HepG2 (cell line): ENCODE results near the gene LRRC28.

Experiments
- ARHGAP35 ChIP-seq: sonication (generic); formaldehyde crosslinking; IDR thresholded peaks from 2 replicates; pipeline ENCODE4 v1.9.0; 2022; ENCODE audit warnings: mild to moderate bottlenecking, inconsistent platforms, moderate library complexity, missing genetic modification reagents, borderline replicate concordance
- ASH2L ChIP-seq: fragments of 300-600, 200-600 bp; sonication (generic); IDR thresholded peaks from 2 replicates; pipeline ENCODE4 v1.7.0; 2017; ENCODE audit warnings: low read depth, mild to moderate bottlenecking, moderate library complexity, mixed read lengths, low read length; ENCODE audit not compliant: insufficient read length
- CTCF ChIP-seq: sonication (generic); formaldehyde crosslinking; IDR thresholded peaks from 2 replicates; pipeline ENCODE4 v1.5.0; 2020; ENCODE audit warnings: mild to moderate bottlenecking, missing genetic modification reagents, moderate library complexity
- JUND ChIP-seq: sonication (generic); formaldehyde crosslinking; IDR thresholded peaks from 2 replicates; pipeline ENCODE4 v1.8.0; 2022; ENCODE audit warnings: mild to moderate bottlenecking, missing genetic modification reagents
- MXI1 ChIP-seq: IDR thresholded peaks from 3 replicates; pipeline ENCODE4 v1.6.1; 2012; ENCODE audit warnings: low read depth, low read length, inconsistent platforms, borderline replicate concordance
- SP2 ChIP-seq: sonication (generic); formaldehyde crosslinking; IDR thresholded peaks from 2 replicates; pipeline ENCODE4 v1.5.1; 2020; ENCODE audit warnings: mild to moderate bottlenecking, missing genetic modification reagents
- THAP7 ChIP-seq: sonication (generic); formaldehyde crosslinking; IDR thresholded peaks from 2 replicates; pipeline ENCODE4 v1.8.1; 2023; ENCODE audit warnings: mild to moderate bottlenecking, missing genetic modification reagents
- ZBTB26 ChIP-seq: IDR thresholded peaks from 2 replicates; pipeline ENCODE4 v1.6.1; 2016; ENCODE audit warnings: missing compliant biosample characterization, missing genetic modification reagents, borderline replicate concordance
- ZBTB33 ChIP-seq: sonication (generic); formaldehyde crosslinking; IDR thresholded peaks from 2 replicates; pipeline ENCODE4 v1.4.0; 2020; ENCODE audit warnings: missing genetic modification reagents
- ZFP62 ChIP-seq: sonication (generic); formaldehyde crosslinking; IDR thresholded peaks from 2 replicates; pipeline ENCODE4 v1.4.0; 2020; ENCODE audit warnings: missing genetic modification reagents
- ZNF572 ChIP-seq: sonication (generic); formaldehyde crosslinking; IDR thresholded peaks from 2 replicates; pipeline ENCODE4 v1.5.1; 2020; ENCODE audit warnings: mild to moderate bottlenecking, missing genetic modification reagents
- ZNF589 ChIP-seq: sonication (generic); formaldehyde crosslinking; conservative IDR thresholded peaks from 2 replicates; pipeline ENCODE4 v1.8.0; 2022; ENCODE audit warnings: mild to moderate bottlenecking, moderate library complexity, missing genetic modification reagents

GRCh38 chr15:99438691-99439523 is 187.6 kb downstream of the LRRC28 start:
- TF ChIP-seq SP2 (CRISPR knock-in tag): no peak
- TF ChIP-seq ZFP62 (CRISPR knock-in tag): no peak
- TF ChIP-seq ARHGAP35: no peak
- no peak for TF ChIP-seq JUND
- TF ChIP-seq ZBTB33 (CRISPR knock-in tag): no peak
- no peak for TF ChIP-seq ZNF589 (CRISPR knock-in tag)
- TF ChIP-seq ZBTB26 (CRISPR knock-in tag): no peak
- no peak for TF ChIP-seq ZNF572 (CRISPR knock-in tag)
- TF ChIP-seq MXI1: no peak
- TF ChIP-seq CTCF (CRISPR knock-in tag): no peak
- no peak for TF ChIP-seq THAP7 (CRISPR knock-in tag)
- no peak for TF ChIP-seq ASH2L
